CMK (cell line): ENCODE measurements around the gene COA6.
"Not testable (repeated sequence)": the region's sequence is repeated elsewhere in the genome, so short reads cannot be mapped to it uniquely, and the experiment has no call there.

Source experiments
- DNase-seq: peaks from one replicate; pipeline ENCODE4 v3.0.0-alpha.2; 2010; ENCODE audit warnings: low read depth

The COA6 gene, protein sequence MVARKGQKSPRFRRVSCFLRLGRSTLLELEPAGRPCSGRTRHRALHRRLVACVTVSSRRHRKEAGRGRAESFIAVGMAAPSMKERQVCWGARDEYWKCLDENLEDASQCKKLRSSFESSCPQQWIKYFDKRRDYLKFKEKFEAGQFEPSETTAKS

DNA sequence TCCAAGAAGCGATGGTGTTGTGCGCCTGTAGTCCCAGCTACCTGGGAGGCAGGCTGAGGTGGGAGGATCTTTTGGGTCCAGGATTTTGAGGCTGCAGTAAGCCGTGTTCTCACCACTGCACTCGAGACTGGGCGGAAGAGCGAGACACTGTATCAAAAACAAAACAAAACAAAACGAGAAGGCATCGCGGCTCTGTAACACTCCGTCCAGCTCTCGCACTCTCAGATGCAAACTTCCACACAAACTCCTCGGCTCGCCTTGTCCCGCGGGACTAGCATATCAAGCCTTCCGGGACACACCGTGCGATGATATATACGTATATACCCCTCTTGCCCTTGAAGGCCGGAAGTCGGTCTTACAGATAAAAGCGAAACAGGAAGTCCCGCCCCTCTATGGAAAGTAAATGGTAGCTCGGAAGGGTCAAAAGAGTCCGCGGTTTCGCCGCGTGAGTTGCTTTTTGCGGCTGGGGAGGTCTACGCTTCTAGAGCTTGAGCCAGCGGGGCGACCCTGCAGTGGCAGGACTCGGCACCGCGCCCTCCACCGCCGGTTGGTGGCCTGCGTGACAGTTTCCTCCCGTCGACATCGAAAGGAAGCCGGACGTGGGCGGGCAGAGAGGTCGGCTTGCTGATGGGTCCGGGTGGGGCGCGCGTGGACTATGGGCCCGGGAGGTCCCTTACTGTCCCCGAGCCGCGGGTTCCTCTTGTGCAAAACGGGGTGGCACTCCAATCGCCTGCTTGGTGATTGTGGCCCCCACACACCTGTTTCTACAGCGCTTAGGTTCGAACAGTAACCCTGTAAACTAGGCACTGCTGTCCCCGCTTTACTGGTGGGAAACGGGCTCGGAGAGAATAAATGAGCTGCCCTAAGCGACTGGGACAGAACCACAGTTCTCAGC is at the start of gene COA6:
Gene COA6 (plus strand): TSS at position 393 of the 895 bp plus-strand sequence. CDS start 11 bp downstream, at position 404.
- peak; percentile 95 for DNase-seq

- no peak for DNase-seq
Measured at GRCh38 chr1:234324821-234325220, 48.4 kb upstream of the COA6 start.

GRCh38 chr1:234325878-234326496 is 47.3 kb upstream of the COA6 start:
- DNase-seq = no peak

DNA sequence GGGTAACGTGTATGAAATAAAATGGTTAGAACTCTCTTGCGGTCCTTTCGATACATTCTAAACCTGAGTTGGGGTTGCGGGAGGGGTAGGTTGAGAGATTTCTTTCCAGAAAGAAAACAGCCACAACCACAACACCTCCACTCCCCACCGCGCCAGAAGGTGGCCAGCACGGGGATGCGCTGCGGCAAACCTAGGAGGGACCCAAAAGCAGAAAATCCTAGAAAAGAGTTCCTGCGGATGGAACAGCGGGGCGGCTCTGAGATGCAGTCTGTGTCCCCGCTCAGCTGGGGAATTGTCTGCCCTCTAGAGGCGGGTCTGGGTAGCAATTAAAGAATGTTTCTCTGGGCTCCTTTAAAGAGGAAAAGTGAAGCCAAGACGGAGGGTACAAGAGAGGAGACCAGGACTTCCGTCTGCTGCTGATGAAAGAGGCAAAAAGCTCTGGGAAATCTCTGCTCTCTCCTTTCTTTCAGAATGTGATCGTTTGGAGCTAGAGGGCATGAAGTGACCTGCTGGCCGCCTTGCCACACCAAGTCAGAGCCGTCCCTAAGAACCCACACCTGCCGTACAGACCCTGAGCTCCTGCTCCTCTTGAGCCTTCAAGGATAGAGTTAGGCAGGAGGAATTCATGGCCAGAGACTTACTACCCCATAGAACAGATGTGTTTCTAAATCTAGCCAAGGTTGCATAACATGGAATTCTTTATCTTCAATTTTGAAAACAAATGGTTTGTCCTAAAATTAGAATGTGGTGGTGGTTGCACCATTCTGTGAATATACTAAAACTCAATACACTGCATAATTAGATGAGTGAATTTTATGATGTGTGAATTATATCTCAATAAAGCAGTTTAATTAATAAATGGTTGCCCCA is 46.5 kb upstream of the COA6 start:
- peak; percentile 35 for DNase-seq

GRCh38 chr1:234327577-234328164 is 45.6 kb upstream of the COA6 start:
- DNase-seq = no peak

GRCh38 chr1:234330843-234331215 is 42.4 kb upstream of the COA6 start:
- no peak for DNase-seq

GRCh38 chr1:234331507-234331906 is 41.7 kb upstream of the COA6 start:
- DNase-seq = no peak

GRCh38 chr1:234336359-234336758 is 36.9 kb upstream of the COA6 start:
- no peak for DNase-seq

GRCh38 chr1:234337233-234337632 is 36.0 kb upstream of the COA6 start:
- no peak for DNase-seq

DNA sequence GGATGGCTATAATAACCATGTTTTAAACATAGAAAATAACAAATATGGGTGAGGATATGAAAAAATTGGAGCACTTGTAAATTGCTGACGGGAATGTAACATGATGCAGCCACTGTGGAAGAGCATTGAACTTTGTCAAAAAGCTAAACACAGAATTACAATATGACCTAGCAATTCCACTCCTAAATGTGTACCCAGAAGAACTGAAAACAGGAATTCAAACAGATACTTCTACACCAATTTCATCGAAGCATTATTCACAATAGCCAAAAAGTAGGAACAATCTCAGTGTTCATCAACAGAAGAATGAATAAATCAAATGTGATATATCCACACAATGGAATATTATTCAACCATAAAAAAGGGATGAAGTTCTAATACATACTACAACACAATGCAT is 32.7 kb upstream of the COA6 start:
- no peak for DNase-seq

DNA sequence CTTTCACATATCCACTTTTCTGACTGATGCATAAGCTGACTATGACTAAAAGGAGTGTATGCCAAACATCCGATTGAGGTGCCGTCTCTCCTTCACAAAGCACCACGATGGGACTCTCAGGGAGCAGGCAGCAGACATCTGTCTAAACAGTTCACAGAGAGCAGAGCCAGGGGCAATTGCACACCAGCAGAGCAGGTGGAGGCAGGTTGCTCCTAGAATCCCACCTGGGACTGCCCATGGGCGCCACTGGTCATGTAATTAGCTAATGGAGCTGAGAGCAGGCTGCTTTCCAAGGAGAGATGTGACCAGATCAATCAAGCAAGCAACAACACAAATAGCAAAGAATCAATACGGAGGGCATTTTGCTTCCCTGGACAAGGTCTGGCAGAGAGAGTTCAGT is 30.5 kb upstream of the COA6 start:
- no peak for DNase-seq

- DNase-seq = no peak
Measured at GRCh38 chr1:234345237-234345636, 28.0 kb upstream of the COA6 start.

GRCh38 chr1:234348964-234349363 is 24.3 kb upstream of the COA6 start:
- no peak for DNase-seq

- no peak for DNase-seq
Measured at GRCh38 chr1:234355782-234356510, 17.3 kb upstream of the COA6 start.

GRCh38 chr1:234356615-234357269 is 16.5 kb upstream of the COA6 start:
- not testable (repeated sequence) for DNase-seq

DNA sequence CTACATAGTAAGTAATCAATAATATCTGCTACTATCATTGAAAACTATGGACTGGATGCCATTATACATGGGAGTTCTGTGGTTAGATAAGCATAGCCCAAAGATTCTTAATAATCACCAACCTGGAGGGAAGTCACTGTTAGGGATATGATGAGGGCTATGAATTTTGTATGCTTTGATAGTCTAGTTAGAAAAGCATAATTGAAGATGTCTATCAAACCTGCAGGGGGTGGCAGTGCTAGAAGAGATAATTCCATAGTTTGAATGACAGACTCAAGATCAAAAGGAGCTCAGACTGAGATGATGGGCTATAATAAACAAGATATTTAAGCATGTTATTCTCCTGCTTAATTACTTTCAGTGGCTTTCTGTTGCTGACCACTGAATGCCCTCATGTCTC is 15.4 kb upstream of the COA6 start:
- DNase-seq = no peak

DNA sequence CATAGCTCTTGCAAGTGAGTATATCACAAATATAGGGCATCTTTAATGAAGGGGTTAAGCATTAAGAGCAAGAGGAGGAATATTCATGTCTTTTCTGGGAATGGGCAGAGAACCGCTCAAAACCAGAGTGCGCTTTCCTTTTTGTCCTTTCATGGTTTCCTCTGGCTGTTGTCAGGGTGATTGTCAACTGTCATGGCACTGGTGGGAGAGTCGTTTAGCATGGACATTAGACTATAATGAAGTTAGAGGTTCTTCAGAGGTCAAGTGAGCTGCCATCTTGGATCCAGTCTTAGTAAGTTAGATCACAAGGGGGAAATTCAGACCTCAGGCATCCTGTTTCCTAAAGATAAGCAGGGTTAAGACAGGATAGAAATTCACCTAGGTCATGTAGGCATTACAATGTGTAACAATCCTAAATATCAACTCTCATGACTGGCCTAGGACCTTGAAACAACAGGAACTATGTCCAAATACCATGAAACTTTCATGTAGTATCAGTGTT is 12.1 kb upstream of the COA6 start:
- peak; percentile 58 for DNase-seq

DNA sequence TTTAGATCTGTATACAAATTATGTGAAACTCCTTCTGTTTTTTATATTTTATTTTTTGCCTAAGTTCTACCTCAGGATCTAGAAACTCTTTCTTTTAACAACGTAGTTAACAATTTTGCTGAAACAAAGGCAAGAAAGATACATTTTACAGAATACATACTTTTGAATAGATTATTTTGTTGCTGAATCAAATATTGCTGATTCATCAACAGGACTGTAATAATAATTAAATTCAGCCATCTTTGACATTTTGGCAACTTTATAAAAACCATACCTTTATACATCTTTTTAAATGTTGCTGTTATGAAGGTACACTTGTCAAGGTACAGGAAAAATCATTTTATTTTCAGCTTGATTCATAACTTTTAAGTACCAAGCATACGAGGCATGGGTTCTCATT is 10.7 kb upstream of the COA6 start:
- DNase-seq = no peak

GRCh38 chr1:234368320-234369032 is 4.8 kb upstream of the COA6 start:
- no peak for DNase-seq

GRCh38 chr1:234369033-234369430 is 4.2 kb upstream of the COA6 start:
- no peak for DNase-seq
